Upper lobe of left lung (tissue), 6 donors: ENCODE measurements around the gene PRXL2B. TPM values are rescaled to one million over a fixed set of nuclear protein-coding genes. Genes with fewer than 3 reads are reported as not detected.
A peak's percentile ranks its signal among the peaks of the same experiment; 100 is the strongest.

ENCODE experiments used
- ATAC-seq, 2 donors: fragments of 200-7000 bp; cut with Tn5 transposase; one replicate each; pipeline ENCODE4 v1.9.1; 2022; ENCODE audit warnings: mild to moderate bottlenecking in 2 of 2, moderate library complexity in 2 of 2; ENCODE audit not compliant: low FRiP score in 2 of 2
- DNase-seq, 2 donors: peaks; one replicate each; pipeline ENCODE4 v3.0.0-alpha.2; 2019 to 2020
- H3K27ac ChIP-seq, 4 donors: fragments of 200-600 bp; sonication (generic); one replicate each; pipeline ENCODE4 v1.5.1; 2016 to 2019
- H3K27me3 ChIP-seq, 4 donors: fragments of 200-600 bp; sonication (generic); one replicate each; pipeline ENCODE4 v1.5.1; 2017 to 2019
- H3K36me3 ChIP-seq, 4 donors: fragments of 200-600 bp; sonication (generic); one replicate each; pipeline ENCODE4 v1.5.1; 2016 to 2019
- H3K4me1 ChIP-seq, 4 donors: fragments of 200-600 bp; sonication (generic); one replicate each; pipeline ENCODE4 v1.5.1; 2018 to 2019
- H3K4me3 ChIP-seq, 4 donors: fragments of 200-600 bp; sonication (generic); one replicate each; pipeline ENCODE4 v1.5.1; 2017 to 2019; ENCODE audit warnings: mild to moderate bottlenecking in 2 of 4, moderate library complexity in 1 of 4
- H3K9me3 ChIP-seq, 4 donors: fragments of 200-600 bp; sonication (generic); one replicate each; pipeline ENCODE4 v1.5.1; 2018 to 2019
- EP300 ChIP-seq, 4 donors: sonication (generic); formaldehyde crosslinking; IDR thresholded peaks; one replicate each; pipeline ENCODE4 v1.5.1; 2017; ENCODE audit warnings: antibody characterized with exemption in 4 of 4, control low read depth in 2 of 4
- POLR2A ChIP-seq, 4 donors: fragments of 450-650 bp; IDR thresholded peaks; one replicate each; pipeline ENCODE4 v1.5.1; 2016 to 2017; ENCODE audit warnings: antibody characterized with exemption in 4 of 4, mild to moderate bottlenecking in 2 of 4
- POLR2AphosphoS5 ChIP-seq, 2 donors: sonication (generic); formaldehyde crosslinking; IDR thresholded peaks; one replicate each; pipeline ENCODE4 v1.5.1; 2017; ENCODE audit warnings: antibody characterized with exemption in 2 of 2
- WGBS, 2 donors: methylation state at CpG; one replicate each; pipeline ENCODE4 v1.1.5; 2017 to 2018; 5-methylcytosine and 5-hydroxymethylcytosine counted together
- total RNA-seq, 6 donors: library from RNA; depleted of rRNA in 4 of 6; stranded (reverse); fragments of >200 nt in 4 of 6; gene quantifications; one replicate each; pipeline versions ENCODE4 v1.1.0 to v1.2.1, GENCODE V29; 2016 to 2021
- TF ChIP-seq, protein P1 (sequence below), 6 experiments: fragments of 450-650 bp in 4 of 6; fragments of 200-600 bp in 2 of 6; sonication (generic) in 2 of 6; IDR thresholded peaks; one replicate each; pipeline ENCODE4 v1.5.1; 2016 to 2019; ENCODE audit warnings: antibody characterized with exemption in 6 of 6
- donor health status: DM: no; HTN: no; CAD: no; lungs with moderate emphysema.
- donor health status: DM: no; HTN: yes; CAD: no; lungs with severe emphysema.

The PRXL2B gene
- total RNA-seq, 6 donors from 2014 or later = 10.5 to 34.2 (median 22.0) TPM

DNA sequence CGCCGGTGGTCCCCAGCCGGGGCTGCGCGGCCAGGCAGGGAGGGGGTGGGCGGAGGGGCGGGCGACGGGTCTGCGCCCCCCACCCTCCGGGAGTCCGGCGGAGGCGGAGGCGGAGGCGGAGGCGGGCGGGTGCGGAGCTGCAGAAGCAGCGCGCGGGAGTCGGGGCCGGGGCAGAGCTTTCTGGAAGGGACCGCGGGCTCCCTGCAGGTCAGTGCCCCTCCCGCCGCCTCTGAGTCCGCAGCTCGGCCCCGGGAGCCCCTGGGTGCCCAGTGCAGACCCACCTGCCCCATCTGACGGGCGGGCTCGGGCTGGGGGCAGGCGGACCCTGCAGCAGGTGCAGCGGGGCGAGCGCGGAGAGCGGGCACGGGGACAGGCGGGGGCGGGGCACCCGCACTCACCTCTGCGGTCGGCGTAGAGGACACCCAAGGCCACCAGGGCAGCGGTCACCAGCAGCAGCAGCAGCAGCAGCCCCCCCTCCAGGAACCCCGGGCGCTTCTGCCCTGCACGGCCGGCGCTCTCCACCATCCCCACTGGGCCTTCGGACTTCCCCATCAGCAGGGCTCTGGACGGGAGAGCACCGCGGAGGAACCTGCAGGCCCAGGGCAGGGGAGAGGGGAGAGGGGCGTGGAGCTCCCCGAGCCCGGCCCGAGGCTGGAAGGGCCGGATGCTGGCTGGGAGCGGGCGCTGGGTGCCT, 42.5 kb downstream of the PRXL2B start:
- Histone ChIP-seq H3K27ac (no peak overlapping the region), H3K9me3 (no peaks in the 10 kb centered on the region), H3K4me3 (no peak overlapping the region), H3K4me1 (peaks cover 6 to 15% (median 8%) of the 10 kb centered on the region in 4 donors), H3K27me3 (peaks cover 0 to 42% (median 25%) of the 10 kb centered on the region in 4 donors), H3K36me3 (no peaks in the 10 kb centered on the region)
- no peak for ATAC-seq
- DNase-seq = peak in 1 of 2 donors; percentile 75
- TF ChIP-seq POLR2AphosphoS5 (IDR thresholded peaks at IDR 0.05) = no peak
- TF ChIP-seq POLR2A (IDR thresholded peaks at IDR 0.05) = no peak
- TF ChIP-seq EP300 (IDR thresholded peaks at IDR 0.05) = no peak
- TF ChIP-seq, protein P1, sequence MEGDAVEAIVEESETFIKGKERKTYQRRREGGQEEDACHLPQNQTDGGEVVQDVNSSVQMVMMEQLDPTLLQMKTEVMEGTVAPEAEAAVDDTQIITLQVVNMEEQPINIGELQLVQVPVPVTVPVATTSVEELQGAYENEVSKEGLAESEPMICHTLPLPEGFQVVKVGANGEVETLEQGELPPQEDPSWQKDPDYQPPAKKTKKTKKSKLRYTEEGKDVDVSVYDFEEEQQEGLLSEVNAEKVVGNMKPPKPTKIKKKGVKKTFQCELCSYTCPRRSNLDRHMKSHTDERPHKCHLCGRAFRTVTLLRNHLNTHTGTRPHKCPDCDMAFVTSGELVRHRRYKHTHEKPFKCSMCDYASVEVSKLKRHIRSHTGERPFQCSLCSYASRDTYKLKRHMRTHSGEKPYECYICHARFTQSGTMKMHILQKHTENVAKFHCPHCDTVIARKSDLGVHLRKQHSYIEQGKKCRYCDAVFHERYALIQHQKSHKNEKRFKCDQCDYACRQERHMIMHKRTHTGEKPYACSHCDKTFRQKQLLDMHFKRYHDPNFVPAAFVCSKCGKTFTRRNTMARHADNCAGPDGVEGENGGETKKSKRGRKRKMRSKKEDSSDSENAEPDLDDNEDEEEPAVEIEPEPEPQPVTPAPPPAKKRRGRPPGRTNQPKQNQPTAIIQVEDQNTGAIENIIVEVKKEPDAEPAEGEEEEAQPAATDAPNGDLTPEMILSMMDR (IDR thresholded peaks at IDR 0.05) = no peak
- 0 to 9% methylated on average over 1 to 9 of the region's 64 CpGs for WGBS, 2 donors

DNA sequence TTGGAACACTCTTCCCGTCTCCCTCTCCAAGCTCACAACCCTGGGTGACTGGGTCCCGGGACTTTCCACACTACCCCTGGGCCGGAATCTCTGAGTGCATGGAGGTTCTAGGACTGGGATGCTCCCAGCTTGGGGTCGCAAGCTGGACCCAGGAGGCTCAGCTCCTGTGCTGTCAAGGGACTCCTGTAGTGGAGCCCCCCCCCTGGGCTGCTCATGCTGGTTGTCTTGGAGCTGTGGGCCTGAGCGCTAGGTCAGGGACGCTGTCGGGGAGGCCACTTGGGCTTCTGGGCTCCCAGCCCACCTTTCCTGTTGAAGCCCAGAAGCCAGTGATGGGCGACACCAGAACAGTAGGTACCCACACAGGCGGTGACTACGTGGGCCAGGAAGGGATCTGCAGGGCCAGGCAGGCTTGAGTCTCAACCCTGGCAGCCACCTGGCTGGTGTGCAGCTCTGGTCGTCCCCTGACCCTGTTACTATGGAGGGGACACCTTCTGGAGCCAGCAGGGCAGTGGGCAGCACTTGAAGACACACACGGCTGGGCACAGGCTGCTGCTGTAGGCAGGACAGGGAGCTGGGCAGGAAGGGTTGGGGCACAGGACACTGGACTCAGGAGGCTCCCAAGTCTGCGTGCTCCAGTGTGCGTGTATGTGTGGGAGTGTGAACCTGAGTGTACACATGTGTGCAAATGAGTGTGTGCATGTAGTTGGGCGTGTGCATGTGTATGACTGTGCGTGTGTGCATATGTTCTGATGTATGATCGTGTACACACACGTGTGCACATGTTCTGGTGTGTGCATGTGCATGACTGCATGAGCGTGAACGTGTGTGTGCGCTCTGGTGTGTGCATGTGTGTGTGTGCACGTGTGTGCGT, 43.3 kb downstream of the PRXL2B start:
- DNase-seq = peak in 1 of 2 donors; percentile 32
- H3K27me3 ChIP-seq = peaks cover 0 to 42% (median 25%) of the 10 kb centered on the region in 4 donors

DNA sequence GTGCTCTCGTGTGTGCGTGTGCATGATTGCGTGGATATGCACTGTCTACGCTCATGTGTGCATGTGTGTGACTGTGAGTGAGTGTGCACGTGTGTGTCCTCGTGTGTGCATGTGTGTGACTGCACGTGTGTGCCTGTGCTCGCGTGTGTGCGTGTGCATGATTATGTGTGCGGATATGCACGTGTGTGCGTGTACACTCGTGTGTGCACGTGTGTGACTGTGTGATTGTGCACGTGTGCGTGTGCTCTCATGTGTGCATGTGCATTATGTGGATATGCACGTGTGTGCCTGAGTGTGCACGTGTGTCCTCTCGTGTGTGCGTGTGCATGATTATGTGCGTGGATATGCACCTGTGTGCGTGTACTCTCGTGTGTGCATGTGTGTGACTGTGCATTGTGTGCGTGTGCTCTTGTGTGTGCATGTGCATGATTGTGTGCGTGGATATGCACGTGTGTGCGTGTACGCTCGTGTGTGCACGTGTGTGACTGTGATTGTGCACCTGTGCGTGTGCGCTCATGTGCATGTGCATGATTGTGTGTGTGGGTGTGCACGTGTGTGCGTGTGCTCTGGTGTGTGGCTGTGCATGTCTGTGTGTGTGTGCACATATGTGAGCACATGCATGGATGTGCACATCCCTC, 44.0 kb downstream of the PRXL2B start:
- Histone ChIP-seq H3K4me1 (peaks cover 6 to 15% (median 8%) of the 10 kb centered on the region in 4 donors), H3K9me3 (no peaks in the 10 kb centered on the region), H3K27ac (no peak overlapping the region), H3K27me3 (peaks cover 0 to 42% (median 25%) of the 10 kb centered on the region in 4 donors), H3K36me3 (no peaks in the 10 kb centered on the region), H3K4me3 (no peak overlapping the region)
- peak in 1 of 2 donors; percentile 6 for DNase-seq
- 88 to 90% methylated on average over 35 of the region's 35 CpGs for WGBS, 2 donors
- ATAC-seq = no peak
- TF ChIP-seq, protein P1 (IDR thresholded peaks at IDR 0.05) = no peak
- no peak for TF ChIP-seq POLR2AphosphoS5 (IDR thresholded peaks at IDR 0.05)
- TF ChIP-seq EP300 (IDR thresholded peaks at IDR 0.05) = no peak
- no peak for TF ChIP-seq POLR2A (IDR thresholded peaks at IDR 0.05)

More for the DNA sequence above, 43.3 kb downstream of the PRXL2B start:
- no peaks in the 10 kb centered on the region for H3K36me3 ChIP-seq
- H3K4me3 ChIP-seq = no peak overlapping the region
- H3K4me1 ChIP-seq = peaks cover 6 to 15% (median 8%) of the 10 kb centered on the region in 4 donors
- WGBS, 2 donors = 80 to 90% methylated on average over 15 to 22 of the region's 23 CpGs
- H3K9me3 ChIP-seq = no peaks in the 10 kb centered on the region
- TF ChIP-seq POLR2AphosphoS5 (IDR thresholded peaks at IDR 0.05) (no peak), EP300 (IDR thresholded peaks at IDR 0.05) (no peak), POLR2A (IDR thresholded peaks at IDR 0.05) (no peak)
- TF ChIP-seq, protein P1 (IDR thresholded peaks at IDR 0.05) = no peak
- no peak overlapping the region for H3K27ac ChIP-seq
- ATAC-seq = peak in 1 of 2 donors; percentile 13

DNA sequence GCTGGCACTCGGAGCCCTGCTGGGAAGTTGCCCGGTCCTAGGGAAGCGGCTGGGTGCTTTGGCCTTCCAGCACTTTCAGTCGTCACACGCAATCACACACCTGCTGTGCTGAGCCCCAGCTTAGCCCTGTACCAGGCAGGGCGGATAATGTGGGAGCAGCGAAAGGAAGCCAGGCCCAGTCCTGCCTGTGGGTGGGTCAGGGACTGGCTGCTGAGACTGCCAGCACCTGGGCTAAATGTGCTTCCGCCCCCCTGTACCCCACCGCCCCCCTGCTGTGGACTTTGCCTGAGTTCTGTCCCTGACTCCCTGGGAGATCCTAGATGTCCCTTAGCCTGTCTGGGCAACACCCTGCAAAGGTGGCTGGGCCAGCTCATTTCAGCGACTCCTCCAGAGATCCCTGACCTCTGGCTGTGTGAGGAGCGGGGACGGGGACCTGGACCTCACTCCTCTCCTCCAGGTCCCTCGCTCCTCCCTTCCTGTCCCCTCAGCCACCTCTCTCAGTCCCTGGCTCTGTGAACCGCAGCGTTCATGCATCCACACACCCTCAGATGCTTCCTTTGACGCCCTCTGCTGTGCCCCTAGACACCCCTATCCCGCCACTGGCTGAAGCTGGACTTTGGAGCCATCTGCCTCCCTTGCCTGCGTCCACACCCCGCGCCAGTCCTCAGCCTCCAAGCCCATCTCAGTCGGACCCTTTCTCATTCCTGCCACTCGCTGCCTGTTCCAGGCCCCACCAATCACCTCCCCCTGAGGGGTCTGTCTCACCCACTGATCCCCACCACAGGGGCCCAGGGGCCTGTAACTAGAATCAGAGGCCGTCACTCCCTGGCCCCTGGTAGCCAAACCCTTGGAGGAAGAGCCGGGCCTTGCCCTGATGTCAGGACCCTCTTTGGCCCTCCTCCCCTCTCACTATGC, 44.8 kb downstream of the PRXL2B start:
- H3K4me1 ChIP-seq = peaks cover 6 to 15% (median 8%) of the 10 kb centered on the region in 4 donors
- DNase-seq (peak in 1 of 2 donors; percentile 49), ATAC-seq (no peak)
- peaks cover 0 to 42% (median 25%) of the 10 kb centered on the region in 4 donors for H3K27me3 ChIP-seq
- no peak overlapping the region for H3K27ac ChIP-seq
- no peaks in the 10 kb centered on the region for H3K9me3 ChIP-seq
- no peaks in the 10 kb centered on the region for H3K36me3 ChIP-seq
- TF ChIP-seq EP300 (IDR thresholded peaks at IDR 0.05) (no peak), POLR2A (IDR thresholded peaks at IDR 0.05) (no peak), POLR2AphosphoS5 (IDR thresholded peaks at IDR 0.05) (no peak)
- TF ChIP-seq, protein P1 (IDR thresholded peaks at IDR 0.05) = no peak
- no peak overlapping the region for H3K4me3 ChIP-seq
- WGBS, 2 donors = 72 to 77% methylated on average over 19 to 22 of the region's 24 CpGs
